ENCODE results near the gene NODAL.

NODAL gene

GRCh38 chr10:70461397-70462348 lies 20.2 kb upstream of the NODAL start:
- TF ChIP-seq CREB5 (CRISPR knock-in tag; IDR thresholded peaks at IDR 0.05; ENCODE audit: low read depth) (no peak), ISL1 (CRISPR knock-in tag; IDR thresholded peaks at IDR 0.05) (no peak), ZFP30 (CRISPR knock-in tag; IDR thresholded peaks at IDR 0.05) (no peak), POU6F1 (CRISPR knock-in tag; IDR thresholded peaks at IDR 0.05; ENCODE audit: borderline replicate concordance, low read depth) (no peak), ZFP3 (CRISPR knock-in tag; IDR thresholded peaks at IDR 0.05) (0 out of 2 replicates have a peak, but pooled peaks have one; percentile 23)

GRCh38 chr10:70459774-70460490 lies 18.5 kb upstream of the NODAL start:
- no peak for ATAC-seq

More at GRCh38 chr10:70461397-70462348, 20.2 kb upstream of the NODAL start:
- peak; percentile 80 for ATAC-seq

More at GRCh38 chr10:70459774-70460490, 18.5 kb upstream of the NODAL start:
- no peak for TF ChIP-seq RARB (CRISPR knock-in tag; IDR thresholded peaks at IDR 0.05)
- TF ChIP-seq TOX (CRISPR knock-in tag; IDR thresholded peaks at IDR 0.05; ENCODE audit: borderline replicate concordance): no peak
- TF ChIP-seq BACH2 (CRISPR knock-in tag; IDR thresholded peaks at IDR 0.05; ENCODE audit: borderline replicate concordance): no peak
- no peak for TF ChIP-seq TCF4 (CRISPR knock-in tag; IDR thresholded peaks at IDR 0.05; ENCODE audit: borderline replicate concordance)
- TF ChIP-seq CREB5 (CRISPR knock-in tag; IDR thresholded peaks at IDR 0.05; ENCODE audit: low read depth): no peak
- TF ChIP-seq SNAI2 (CRISPR knock-in tag; IDR thresholded peaks at IDR 0.05): no peak
- TF ChIP-seq TSHZ2 (CRISPR knock-in tag; IDR thresholded peaks at IDR 0.05): no peak
- TF ChIP-seq ZNF565 (CRISPR knock-in tag; conservative IDR thresholded peaks at IDR 0.05; ENCODE audit: low read depth): no peak
- no peak for TF ChIP-seq ZFP30 (CRISPR knock-in tag; IDR thresholded peaks at IDR 0.05)
- TF ChIP-seq GLIS3 (CRISPR knock-in tag; IDR thresholded peaks at IDR 0.05): no peak
- no peak for TF ChIP-seq ZNF70 (CRISPR knock-in tag; IDR thresholded peaks at IDR 0.05)
- no peak for TF ChIP-seq OSR1 (CRISPR knock-in tag; IDR thresholded peaks at IDR 0.05)
- TF ChIP-seq, protein P1, sequence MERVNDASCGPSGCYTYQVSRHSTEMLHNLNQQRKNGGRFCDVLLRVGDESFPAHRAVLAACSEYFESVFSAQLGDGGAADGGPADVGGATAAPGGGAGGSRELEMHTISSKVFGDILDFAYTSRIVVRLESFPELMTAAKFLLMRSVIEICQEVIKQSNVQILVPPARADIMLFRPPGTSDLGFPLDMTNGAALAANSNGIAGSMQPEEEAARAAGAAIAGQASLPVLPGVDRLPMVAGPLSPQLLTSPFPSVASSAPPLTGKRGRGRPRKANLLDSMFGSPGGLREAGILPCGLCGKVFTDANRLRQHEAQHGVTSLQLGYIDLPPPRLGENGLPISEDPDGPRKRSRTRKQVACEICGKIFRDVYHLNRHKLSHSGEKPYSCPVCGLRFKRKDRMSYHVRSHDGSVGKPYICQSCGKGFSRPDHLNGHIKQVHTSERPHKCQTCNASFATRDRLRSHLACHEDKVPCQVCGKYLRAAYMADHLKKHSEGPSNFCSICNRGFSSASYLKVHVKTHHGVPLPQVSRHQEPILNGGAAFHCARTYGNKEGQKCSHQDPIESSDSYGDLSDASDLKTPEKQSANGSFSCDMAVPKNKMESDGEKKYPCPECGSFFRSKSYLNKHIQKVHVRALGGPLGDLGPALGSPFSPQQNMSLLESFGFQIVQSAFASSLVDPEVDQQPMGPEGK (CRISPR knock-in tag; IDR thresholded peaks at IDR 0.05; ENCODE audit: borderline replicate concordance): no peak
- no peak for TF ChIP-seq ZNF8 (CRISPR knock-in tag; IDR thresholded peaks at IDR 0.05)
- TF ChIP-seq CSDC2 (CRISPR knock-in tag; IDR thresholded peaks at IDR 0.05): no peak
- TF ChIP-seq ESRRG (CRISPR knock-in tag; IDR thresholded peaks at IDR 0.05): no peak
- no peak for TF ChIP-seq ARNTL (CRISPR knock-in tag; IDR thresholded peaks at IDR 0.05; ENCODE audit: borderline replicate concordance, low read depth)
- TF ChIP-seq ZFP3 (CRISPR knock-in tag; IDR thresholded peaks at IDR 0.05): no peak
- TF ChIP-seq PPARA (CRISPR knock-in tag; IDR thresholded peaks at IDR 0.05; ENCODE audit: borderline replicate concordance): no peak

All from SK-N-SH treated with all-trans-retinoic acid at 6 μM for 48 hours (cell line).